GM12801 (cell line): ENCODE data around the gene CACNA1I.

Experiments used
- TF ChIP-seq, protein P1 (sequence below): IDR thresholded peaks from one replicate; pipeline ENCODE4 v1.5.1; 2011; ENCODE audit warnings: control low read depth; ENCODE audit not compliant: insufficient read length; ENCODE audit errors: extremely low read depth

The CACNA1I gene

DNA sequence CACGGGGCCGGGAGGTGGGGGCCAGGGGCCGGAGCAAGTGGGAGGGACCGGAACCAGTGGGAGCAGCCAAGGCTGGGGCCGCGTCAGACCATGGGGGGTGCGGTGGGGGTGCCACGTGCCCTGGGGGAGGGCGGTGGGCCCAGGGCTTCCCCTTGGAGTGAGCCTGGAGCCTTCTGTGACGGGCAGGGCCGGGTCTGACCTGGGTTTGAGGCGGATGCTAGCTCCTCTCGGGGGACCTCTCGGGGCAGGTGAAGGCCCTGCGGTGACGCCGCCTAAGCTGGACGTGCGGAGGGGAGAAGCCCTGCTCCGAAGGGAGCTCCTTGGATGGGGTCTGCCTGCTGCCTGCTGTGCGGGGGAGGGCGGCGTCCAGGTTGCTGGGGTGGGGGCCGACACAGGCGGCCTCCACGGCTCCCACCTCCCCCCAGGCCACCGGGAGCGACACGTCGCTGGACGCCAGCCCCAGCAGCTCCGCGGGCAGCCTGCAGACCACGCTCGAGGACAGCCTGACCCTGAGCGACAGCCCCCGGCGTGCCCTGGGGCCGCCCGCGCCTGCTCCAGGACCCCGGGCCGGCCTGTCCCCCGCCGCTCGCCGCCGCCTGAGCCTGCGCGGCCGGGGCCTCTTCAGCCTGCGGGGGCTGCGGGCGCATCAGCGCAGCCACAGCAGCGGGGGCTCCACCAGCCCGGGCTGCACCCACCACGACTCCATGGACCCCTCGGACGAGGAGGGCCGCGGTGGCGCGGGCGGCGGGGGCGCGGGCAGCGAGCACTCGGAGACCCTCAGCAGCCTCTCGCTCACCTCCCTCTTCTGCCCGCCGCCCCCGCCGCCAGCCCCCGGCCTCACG is 115.0 kb downstream of the CACNA1I start:
- TF ChIP-seq, protein P1, sequence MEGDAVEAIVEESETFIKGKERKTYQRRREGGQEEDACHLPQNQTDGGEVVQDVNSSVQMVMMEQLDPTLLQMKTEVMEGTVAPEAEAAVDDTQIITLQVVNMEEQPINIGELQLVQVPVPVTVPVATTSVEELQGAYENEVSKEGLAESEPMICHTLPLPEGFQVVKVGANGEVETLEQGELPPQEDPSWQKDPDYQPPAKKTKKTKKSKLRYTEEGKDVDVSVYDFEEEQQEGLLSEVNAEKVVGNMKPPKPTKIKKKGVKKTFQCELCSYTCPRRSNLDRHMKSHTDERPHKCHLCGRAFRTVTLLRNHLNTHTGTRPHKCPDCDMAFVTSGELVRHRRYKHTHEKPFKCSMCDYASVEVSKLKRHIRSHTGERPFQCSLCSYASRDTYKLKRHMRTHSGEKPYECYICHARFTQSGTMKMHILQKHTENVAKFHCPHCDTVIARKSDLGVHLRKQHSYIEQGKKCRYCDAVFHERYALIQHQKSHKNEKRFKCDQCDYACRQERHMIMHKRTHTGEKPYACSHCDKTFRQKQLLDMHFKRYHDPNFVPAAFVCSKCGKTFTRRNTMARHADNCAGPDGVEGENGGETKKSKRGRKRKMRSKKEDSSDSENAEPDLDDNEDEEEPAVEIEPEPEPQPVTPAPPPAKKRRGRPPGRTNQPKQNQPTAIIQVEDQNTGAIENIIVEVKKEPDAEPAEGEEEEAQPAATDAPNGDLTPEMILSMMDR = no peak

DNA sequence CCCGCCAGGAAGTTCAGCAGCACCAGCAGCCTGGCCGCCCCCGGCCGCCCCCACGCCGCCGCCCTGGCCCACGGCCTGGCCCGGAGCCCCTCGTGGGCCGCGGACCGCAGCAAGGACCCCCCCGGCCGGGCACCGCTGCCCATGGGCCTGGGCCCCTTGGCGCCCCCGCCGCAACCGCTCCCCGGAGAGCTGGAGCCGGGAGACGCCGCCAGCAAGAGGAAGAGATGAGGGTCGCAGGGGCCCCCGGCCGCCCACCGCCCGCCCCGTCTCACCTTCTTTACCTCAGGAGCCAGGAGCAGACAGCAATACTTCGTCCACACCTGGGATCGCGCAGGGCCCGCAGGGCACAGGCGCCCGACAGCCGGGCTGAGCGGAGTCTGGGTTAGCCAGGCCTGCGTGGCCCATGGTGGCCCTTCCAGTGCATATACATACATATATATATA is 115.6 kb downstream of the CACNA1I start:
- TF ChIP-seq, protein P1 = no peak

DNA sequence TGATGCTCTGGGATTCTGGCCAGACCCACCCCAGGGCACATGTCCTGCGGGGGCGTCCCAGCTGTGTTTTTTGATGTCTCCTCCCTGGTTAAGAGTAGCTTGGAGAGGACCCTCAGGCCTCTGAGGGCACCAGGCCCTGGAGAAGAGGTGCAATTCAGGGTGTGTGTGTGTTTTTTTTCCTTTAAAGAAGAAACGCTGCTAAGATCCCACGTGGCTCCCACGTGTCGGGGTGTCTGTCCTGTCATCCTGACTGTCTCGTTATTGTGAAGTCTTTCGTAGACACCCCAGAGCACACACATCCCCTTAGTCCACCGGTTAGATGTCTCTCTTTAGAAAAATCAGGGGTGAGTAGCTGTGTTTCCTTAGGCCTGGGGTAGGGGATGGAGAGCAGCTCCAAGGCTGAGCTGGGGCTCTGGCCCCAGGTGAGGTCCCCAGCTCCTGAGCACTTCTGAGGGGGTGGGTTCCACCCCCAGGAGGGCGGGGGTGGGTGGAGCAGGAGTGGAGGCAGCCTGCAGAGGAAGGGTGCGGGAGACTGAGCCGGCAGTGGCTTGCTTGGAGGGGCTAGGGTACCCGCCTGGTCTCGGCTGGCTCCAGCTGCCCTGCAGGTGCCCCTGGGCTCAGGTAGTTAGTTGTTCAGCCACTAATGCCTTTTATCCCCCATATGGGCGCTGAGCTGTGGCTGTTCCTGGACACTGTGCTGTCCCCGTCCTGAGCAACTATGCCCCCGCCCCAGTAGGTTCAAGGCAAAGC is 116.4 kb downstream of the CACNA1I start:
- TF ChIP-seq, protein P1 = no peak

DNA sequence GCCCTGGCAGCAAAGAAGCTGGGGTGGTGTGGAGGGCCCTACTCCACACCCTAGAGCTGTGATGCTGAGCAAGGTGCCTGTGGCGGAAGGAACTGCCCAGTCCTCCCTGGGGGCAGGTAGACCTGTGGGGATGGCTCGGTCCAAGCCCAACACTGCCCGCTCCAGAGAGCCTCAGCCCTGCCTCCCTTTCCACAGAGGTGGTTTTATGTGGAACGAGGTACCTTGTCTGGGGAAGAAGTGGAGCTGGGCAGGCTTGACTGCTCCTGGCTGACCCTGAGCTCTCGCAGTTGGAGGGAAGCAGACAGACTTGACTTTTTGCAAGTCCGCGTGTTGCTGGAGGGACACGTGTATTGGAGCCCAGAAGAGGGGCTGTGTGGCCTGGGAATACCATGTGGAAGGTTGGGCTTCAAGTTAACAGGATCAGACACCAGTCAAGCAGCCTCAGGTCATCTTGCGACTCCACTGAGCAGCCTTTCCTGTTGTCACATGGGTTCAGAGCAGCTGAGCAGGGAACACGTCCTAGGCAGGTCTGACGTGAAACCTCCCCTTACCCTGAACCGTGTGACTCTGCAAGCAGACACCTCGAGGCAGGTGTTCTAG is 117.7 kb downstream of the CACNA1I start:
- TF ChIP-seq, protein P1 = no peak

DNA sequence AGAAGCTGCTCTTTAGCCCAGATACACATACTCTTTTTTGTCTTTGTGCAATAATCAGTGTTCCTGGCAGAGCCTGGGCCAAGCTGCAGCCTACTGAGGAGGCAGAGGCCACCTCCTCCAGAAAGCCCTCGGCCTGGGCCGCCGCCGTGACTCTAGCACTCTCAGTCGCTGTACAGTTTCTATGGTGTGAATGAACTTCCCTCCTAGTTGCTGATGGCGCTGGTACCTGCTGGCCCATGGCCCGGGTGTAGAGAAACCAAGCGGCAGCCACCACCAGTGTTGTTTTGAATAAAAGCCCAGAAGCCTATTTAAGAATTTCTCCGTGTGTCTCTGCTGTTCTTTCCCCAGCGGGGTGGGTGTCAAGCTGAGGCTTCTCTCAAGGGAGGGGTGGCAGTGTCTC is 118.9 kb downstream of the CACNA1I start:
- TF ChIP-seq, protein P1 = no peak

DNA sequence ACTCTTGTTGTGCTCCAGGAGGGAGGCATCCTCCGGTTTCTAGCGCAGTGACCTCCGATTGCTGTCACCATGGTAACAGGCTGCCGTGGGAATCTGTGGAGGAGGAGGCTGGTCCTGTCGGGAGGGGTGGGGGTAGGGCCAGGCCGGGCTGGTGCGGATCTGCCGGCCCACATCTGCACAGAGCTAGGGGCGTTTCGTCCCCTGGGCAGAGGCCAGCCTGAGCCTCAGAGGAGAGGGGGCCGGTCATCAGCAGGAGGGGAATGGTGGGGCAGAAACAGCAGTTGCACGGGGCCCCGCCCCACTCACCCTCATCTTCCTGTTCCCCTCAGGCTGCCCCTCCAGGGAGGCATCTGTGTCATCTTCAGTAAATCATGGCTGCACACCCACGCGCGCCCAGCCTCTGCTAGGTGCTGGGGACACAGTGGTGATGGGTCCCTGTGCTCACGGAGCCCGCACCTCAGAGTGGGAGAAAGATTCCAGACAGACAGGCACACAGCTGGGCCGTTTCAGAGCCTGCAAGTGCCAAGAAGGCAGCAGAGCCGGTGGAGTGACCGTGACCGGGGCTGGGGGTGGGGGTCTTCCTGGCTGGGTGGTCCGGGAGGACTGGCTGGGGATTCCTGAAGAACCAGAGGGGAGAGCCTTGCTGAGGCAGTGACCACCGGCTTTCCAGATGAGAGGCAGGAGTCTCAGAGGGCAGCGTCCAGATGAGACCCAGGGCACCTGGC is 120.5 kb downstream of the CACNA1I start:
- TF ChIP-seq, protein P1 = no peak
